Tongue (tissue), 2 donors: ENCODE measurements around the gene GRIK3. TPM values are rescaled to one million over a fixed set of nuclear protein-coding genes. Genes with fewer than 3 reads are reported as not detected.
"Not testable (repeated sequence)": the region's sequence is repeated elsewhere in the genome, so short reads cannot be mapped to it uniquely, and the experiment has no call there.

ENCODE experiments used
- DNase-seq: peaks from one replicate; pipeline ENCODE4 v3.0.0-alpha.2; 2015
- total RNA-seq: library from RNA; depleted of rRNA; stranded (reverse); fragments of >200 nt; gene quantifications from one replicate; pipeline ENCODE4 v1.2.3, GENCODE V29; 2014

Gene GRIK3
- total RNA-seq, result 3.2 TPM

- peak; percentile 51 for DNase-seq
Observed at GRCh38 chr1:37034121-37035013, at the start of gene GRIK3. Gene GRIK3 (minus strand): TSS chr1:37034515. CDS start chr1:37034108, 407 bp downstream.

GRCh38 chr1:37084013-37084412 is 49.7 kb upstream of the GRIK3 start:
- DNase-seq, result no peak

- DNase-seq, result no peak
Observed at GRCh38 chr1:37083603-37084002, 49.3 kb upstream of the GRIK3 start.

GRCh38 chr1:37080296-37080986 is 46.1 kb upstream of the GRIK3 start:
- DNase-seq, result not testable (repeated sequence)

- no peak for DNase-seq
Observed at GRCh38 chr1:37078866-37079265, 44.6 kb upstream of the GRIK3 start.

GRCh38 chr1:37076168-37076567 is 41.9 kb upstream of the GRIK3 start:
- no peak for DNase-seq

GRCh38 chr1:37073854-37074379 is 39.6 kb upstream of the GRIK3 start:
- DNase-seq, result no peak

GRCh38 chr1:37073152-37073853 is 39.0 kb upstream of the GRIK3 start:
- no peak for DNase-seq

GRCh38 chr1:37071829-37072228 is 37.5 kb upstream of the GRIK3 start:
- no peak for DNase-seq

GRCh38 chr1:37070126-37070525 is 35.8 kb upstream of the GRIK3 start:
- DNase-seq, result no peak

GRCh38 chr1:37069406-37069805 is 35.1 kb upstream of the GRIK3 start:
- no peak for DNase-seq

- DNase-seq, result no peak
Observed at GRCh38 chr1:37068897-37069296, 34.6 kb upstream of the GRIK3 start.

GRCh38 chr1:37068260-37068659 is 33.9 kb upstream of the GRIK3 start:
- DNase-seq, result no peak

GRCh38 chr1:37064039-37064438 is 29.7 kb upstream of the GRIK3 start:
- DNase-seq, result no peak

- no peak for DNase-seq
Observed at GRCh38 chr1:37059346-37059745, 25.0 kb upstream of the GRIK3 start.

- no peak for DNase-seq
Observed at GRCh38 chr1:37058424-37058988, 24.2 kb upstream of the GRIK3 start.

- DNase-seq, result peak; percentile 66
Observed at GRCh38 chr1:37056325-37056724, 22.0 kb upstream of the GRIK3 start.

- no peak for DNase-seq
Observed at GRCh38 chr1:37055631-37056030, 21.3 kb upstream of the GRIK3 start.

- DNase-seq, result no peak
Observed at GRCh38 chr1:37053173-37053572, 18.9 kb upstream of the GRIK3 start.

- no peak for DNase-seq
Observed at GRCh38 chr1:37052120-37052519, 17.8 kb upstream of the GRIK3 start.

- DNase-seq, result no peak
Observed at GRCh38 chr1:37051346-37051745, 17.0 kb upstream of the GRIK3 start.

GRCh38 chr1:37047542-37047941 is 13.2 kb upstream of the GRIK3 start:
- no peak for DNase-seq
